Endothelial cell (in vitro differentiated cells): ENCODE measurements around the gene TSPYL1. TPM values are rescaled to one million over a fixed set of nuclear protein-coding genes. Genes with fewer than 3 reads are reported as not detected.
A peak's percentile ranks its signal among the peaks of the same experiment; 100 is the strongest.

ENCODE experiments used
- DNase-seq: peaks from one replicate; pipeline ENCODE4 v3.0.0; 2021; ENCODE audit warnings: low spot score
- H3K27ac Mint-ChIP-seq: one replicate; pipeline ENCODE4 v1.8.0; 2021; ENCODE audit warnings: mixed read lengths, inconsistent platforms; ENCODE audit not compliant: unreplicated experiment
- H3K27me3 Mint-ChIP-seq: one replicate; pipeline ENCODE4 v1.8.0; 2021; ENCODE audit warnings: mild to moderate bottlenecking, moderate library complexity, mixed read lengths, inconsistent platforms; ENCODE audit not compliant: unreplicated experiment
- H3K36me3 Mint-ChIP-seq: one replicate; pipeline ENCODE4 v1.8.0; 2021; ENCODE audit warnings: mild to moderate bottlenecking, low read depth, mixed read lengths, inconsistent platforms; ENCODE audit not compliant: unreplicated experiment
- H3K4me1 Mint-ChIP-seq: one replicate; pipeline ENCODE4 v1.8.0; 2021; ENCODE audit warnings: mild to moderate bottlenecking, mixed read lengths, inconsistent platforms; ENCODE audit not compliant: unreplicated experiment
- H3K4me3 Mint-ChIP-seq: one replicate; pipeline ENCODE4 v1.8.0; 2021; ENCODE audit warnings: mild to moderate bottlenecking, mixed read lengths, inconsistent platforms; ENCODE audit not compliant: unreplicated experiment
- H3K9me3 Mint-ChIP-seq: one replicate; pipeline ENCODE4 v1.8.0; 2021; ENCODE audit warnings: mixed read lengths, inconsistent platforms; ENCODE audit not compliant: unreplicated experiment
- total RNA-seq: library from RNA; stranded (reverse); fragmentation: NEBNext Ultra II Directional; extraction: Animal tissue kit (Norgen Biotek cat#: 25700); gene quantifications from one replicate; pipeline ENCODE4 v1.2.1, GENCODE V29; 2021; ENCODE audit not compliant: unreplicated experiment
- TF ChIP-seq, protein P1 (sequence below): fragments of 200-600 bp; sonication (generic); IDR thresholded peaks from one replicate; pipeline ENCODE4 v1.5.0; 2021; ENCODE audit warnings: antibody characterized with exemption; ENCODE audit not compliant: unreplicated experiment

The TSPYL1 gene
- total RNA-seq, 1 donor from 2014 or later = 76.4 TPM

DNA sequence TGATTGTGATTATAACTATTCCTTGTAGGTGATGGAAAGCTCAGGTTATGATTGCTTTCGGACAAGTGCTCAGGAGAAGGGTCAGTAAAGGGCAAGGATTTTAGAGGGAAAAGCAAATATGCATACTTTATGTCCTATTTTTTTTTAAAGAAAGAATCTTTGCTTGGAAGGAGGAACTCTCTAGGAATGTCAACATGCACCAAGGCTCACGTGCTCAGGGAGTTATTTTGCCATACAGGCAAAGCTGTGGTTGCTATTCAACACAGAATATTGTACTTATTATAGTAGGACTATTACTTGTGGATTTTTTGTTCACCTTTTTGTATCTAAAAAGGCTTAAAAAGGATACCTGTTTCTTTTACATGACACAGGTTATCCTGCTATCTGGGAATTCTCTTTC lies 3.0 kb upstream of the TSPYL1 start:
- peaks cover 36% of the 10 kb centered on the region for H3K4me1 Mint-ChIP-seq
- no peak overlapping the region for H3K27ac Mint-ChIP-seq
- H3K27me3 Mint-ChIP-seq = peaks cover 6% of the 10 kb centered on the region
- H3K4me3 Mint-ChIP-seq = no peak overlapping the region
- H3K9me3 Mint-ChIP-seq = no peaks in the 10 kb centered on the region
- TF ChIP-seq, protein P1, sequence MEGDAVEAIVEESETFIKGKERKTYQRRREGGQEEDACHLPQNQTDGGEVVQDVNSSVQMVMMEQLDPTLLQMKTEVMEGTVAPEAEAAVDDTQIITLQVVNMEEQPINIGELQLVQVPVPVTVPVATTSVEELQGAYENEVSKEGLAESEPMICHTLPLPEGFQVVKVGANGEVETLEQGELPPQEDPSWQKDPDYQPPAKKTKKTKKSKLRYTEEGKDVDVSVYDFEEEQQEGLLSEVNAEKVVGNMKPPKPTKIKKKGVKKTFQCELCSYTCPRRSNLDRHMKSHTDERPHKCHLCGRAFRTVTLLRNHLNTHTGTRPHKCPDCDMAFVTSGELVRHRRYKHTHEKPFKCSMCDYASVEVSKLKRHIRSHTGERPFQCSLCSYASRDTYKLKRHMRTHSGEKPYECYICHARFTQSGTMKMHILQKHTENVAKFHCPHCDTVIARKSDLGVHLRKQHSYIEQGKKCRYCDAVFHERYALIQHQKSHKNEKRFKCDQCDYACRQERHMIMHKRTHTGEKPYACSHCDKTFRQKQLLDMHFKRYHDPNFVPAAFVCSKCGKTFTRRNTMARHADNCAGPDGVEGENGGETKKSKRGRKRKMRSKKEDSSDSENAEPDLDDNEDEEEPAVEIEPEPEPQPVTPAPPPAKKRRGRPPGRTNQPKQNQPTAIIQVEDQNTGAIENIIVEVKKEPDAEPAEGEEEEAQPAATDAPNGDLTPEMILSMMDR = no peak
- no peak for DNase-seq
- peaks cover 8% of the 10 kb centered on the region for H3K36me3 Mint-ChIP-seq

DNA sequence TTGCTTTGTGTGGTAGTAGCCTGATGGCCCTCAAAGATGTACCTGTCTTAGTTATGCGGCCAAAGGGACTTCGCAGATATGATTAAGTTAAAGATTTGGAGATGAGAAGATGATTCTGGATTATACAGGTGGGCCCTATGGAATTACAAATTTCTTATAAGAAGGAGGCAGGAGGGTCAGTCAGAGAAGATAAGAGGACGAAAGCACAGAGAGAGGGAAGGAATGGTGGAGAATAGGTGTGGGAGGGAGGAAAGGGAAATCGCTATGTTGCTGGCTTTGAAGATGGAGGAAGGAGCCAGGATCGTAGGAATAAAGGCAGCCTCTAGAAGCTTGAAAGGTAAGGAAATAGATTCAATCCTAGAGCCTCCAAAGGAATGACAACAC lies 1.2 kb upstream of the TSPYL1 start:
- DNase-seq = no peak
- Mint-ChIP-seq H3K4me1 (peaks cover 51% of the 10 kb centered on the region), H3K27ac (peak overlapping the region; percentile 99), H3K4me3 (peak overlapping the region; percentile 98), H3K27me3 (peaks cover 10% of the 10 kb centered on the region), H3K36me3 (peaks cover 12% of the 10 kb centered on the region), H3K9me3 (no peaks in the 10 kb centered on the region)
- TF ChIP-seq, protein P1 = no peak

DNA sequence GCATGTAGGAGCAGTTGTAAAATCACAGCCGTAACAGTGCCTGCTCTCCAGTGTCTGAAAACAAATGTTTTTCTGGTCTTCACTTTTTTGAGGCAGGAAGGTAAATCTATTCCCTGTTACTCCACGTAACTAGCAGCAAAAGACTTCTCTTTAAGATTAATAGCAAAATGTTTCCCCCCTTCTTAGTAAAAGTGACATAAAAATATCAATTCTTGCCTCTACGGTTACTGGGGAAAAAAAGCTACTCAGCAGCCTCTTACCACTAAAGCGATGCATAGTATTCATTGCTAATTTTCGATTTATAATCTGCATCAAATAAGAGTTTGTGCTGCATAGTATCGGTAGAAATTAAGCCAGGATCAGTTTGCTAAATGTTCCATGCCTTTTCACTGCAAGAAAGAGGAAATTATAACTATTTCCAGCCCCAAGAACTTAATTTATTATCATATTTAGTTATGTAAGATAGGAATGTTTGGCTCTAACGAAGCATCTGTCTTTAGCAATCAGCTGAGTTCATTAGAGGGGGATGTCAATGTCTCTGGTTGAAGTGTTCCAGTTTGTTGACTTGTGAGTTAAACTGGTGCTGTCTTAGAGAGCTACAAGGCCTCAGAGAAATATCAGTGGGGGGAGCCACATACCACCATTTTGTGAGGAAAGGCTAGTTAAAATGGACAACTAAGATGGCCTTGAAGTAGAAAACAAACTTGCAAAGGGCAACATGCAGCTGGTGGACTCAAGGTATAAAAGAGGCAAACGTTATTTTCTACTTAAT lies 617 bp upstream of the TSPYL1 start:
- H3K27ac Mint-ChIP-seq = peak overlapping the region; percentile 99
- H3K36me3 Mint-ChIP-seq = peaks cover 12% of the 10 kb centered on the region
- peak overlapping the region; percentile 98 for H3K4me3 Mint-ChIP-seq
- no peaks in the 10 kb centered on the region for H3K9me3 Mint-ChIP-seq
- TF ChIP-seq, protein P1 = no peak
- peaks cover 55% of the 10 kb centered on the region for H3K4me1 Mint-ChIP-seq
- no peak for DNase-seq
- H3K27me3 Mint-ChIP-seq = peaks cover 10% of the 10 kb centered on the region

DNA sequence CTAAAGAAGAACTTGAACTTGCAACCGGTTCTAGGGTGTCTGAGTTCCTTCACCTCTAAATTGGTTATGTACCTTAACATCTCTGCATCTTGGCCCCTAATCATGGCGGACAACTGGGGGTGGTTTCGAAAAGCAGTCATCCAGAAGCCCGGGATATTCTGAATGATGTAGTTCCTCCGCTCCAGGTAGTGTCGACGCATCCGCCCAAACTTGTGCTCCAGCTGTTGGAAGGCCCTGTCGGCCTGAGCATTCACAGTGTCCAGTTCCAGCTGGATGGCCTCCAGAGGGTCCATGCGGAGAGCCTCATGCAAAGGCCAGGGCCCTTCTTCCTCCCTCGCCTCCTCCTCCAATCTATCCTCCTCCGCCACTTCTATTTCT lies 887 bp downstream of the TSPYL1 start:
- no peak for DNase-seq
- peaks cover 55% of the 10 kb centered on the region for H3K4me1 Mint-ChIP-seq
- TF ChIP-seq, protein P1 = no peak
- peak overlapping the region; percentile 98 for H3K4me3 Mint-ChIP-seq
- peak overlapping the region; percentile 99 for H3K27ac Mint-ChIP-seq
- no peaks in the 10 kb centered on the region for H3K9me3 Mint-ChIP-seq
- peaks cover 12% of the 10 kb centered on the region for H3K36me3 Mint-ChIP-seq
- H3K27me3 Mint-ChIP-seq = peaks cover 10% of the 10 kb centered on the region

DNA sequence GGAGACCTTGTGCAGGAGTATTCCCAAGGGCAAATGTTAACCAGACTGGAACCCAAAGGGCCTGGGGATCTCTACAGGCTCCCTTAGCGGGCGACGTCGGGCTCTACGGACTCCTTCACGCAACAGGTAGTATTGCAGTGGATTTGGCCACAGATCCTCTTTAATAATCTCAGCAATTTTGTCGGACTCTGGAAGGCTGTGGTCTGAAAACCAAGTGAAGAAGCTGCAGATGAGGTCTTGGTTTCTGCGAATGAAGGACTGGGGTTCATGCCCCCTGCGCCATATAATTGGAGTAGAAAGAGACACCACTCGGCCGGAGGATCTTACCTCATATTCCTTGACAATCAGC lies 1.3 kb downstream of the TSPYL1 start:
- peaks cover 55% of the 10 kb centered on the region for H3K4me1 Mint-ChIP-seq

More for the DNA sequence above, 1.3 kb downstream of the TSPYL1 start:
- peak overlapping the region; percentile 98 for H3K4me3 Mint-ChIP-seq
- peak overlapping the region; percentile 99 for H3K27ac Mint-ChIP-seq
- H3K9me3 Mint-ChIP-seq = no peaks in the 10 kb centered on the region
- DNase-seq = no peak
- H3K36me3 Mint-ChIP-seq = peaks cover 12% of the 10 kb centered on the region
- TF ChIP-seq, protein P1 = no peak
- peaks cover 10% of the 10 kb centered on the region for H3K27me3 Mint-ChIP-seq
